Islet precursor cell (in vitro differentiated cells): ENCODE results near the gene GABRR2.
"Not testable (repeated sequence)": the region's sequence is repeated elsewhere in the genome, so short reads cannot be mapped to it uniquely, and the experiment has no call there.

Experiments
- DNase-seq: peaks from one replicate; pipeline ENCODE4 v3.0.0-alpha.2; 2018

The GABRR2 gene

GRCh38 chr6:89323511-89323971, 8.4 kb upstream of the GABRR2 start:
- DNase-seq, result no peak

GRCh38 chr6:89321131-89321970, 6.3 kb upstream of the GABRR2 start:
- no peak for DNase-seq

GRCh38 chr6:89320012-89320559, 5.0 kb upstream of the GABRR2 start:
- DNase-seq, result no peak

GRCh38 chr6:89317067-89317466, 2.0 kb upstream of the GABRR2 start:
- DNase-seq, result no peak

GRCh38 chr6:89314692-89315091, 407 bp downstream of the GABRR2 start:
- DNase-seq, result no peak

GRCh38 chr6:89313006-89313405, 2.1 kb downstream of the GABRR2 start:
- DNase-seq, result no peak

GRCh38 chr6:89311853-89312531, 3.1 kb downstream of the GABRR2 start:
- DNase-seq, result peak; percentile 82

- no peak for DNase-seq
Measured at GRCh38 chr6:89311530-89311852, 3.6 kb downstream of the GABRR2 start.

GRCh38 chr6:89310929-89311328, 4.2 kb downstream of the GABRR2 start:
- peak; percentile 94 for DNase-seq

GRCh38 chr6:89308525-89309395, 6.3 kb downstream of the GABRR2 start:
- no peak for DNase-seq

GRCh38 chr6:89304517-89304916, 10.6 kb downstream of the GABRR2 start:
- not testable (repeated sequence) for DNase-seq

GRCh38 chr6:89302936-89303335, 12.2 kb downstream of the GABRR2 start:
- DNase-seq, result no peak

GRCh38 chr6:89302195-89302770, 12.8 kb downstream of the GABRR2 start:
- DNase-seq, result no peak

- DNase-seq, result no peak
Measured at GRCh38 chr6:89301586-89302194, 13.4 kb downstream of the GABRR2 start.

GRCh38 chr6:89299466-89299850, 15.6 kb downstream of the GABRR2 start:
- DNase-seq, result peak; percentile 52

- DNase-seq, result no peak
Measured at GRCh38 chr6:89298680-89299465, 16.2 kb downstream of the GABRR2 start.

GRCh38 chr6:89297695-89298351, 17.3 kb downstream of the GABRR2 start:
- DNase-seq, result peak; percentile 63

GRCh38 chr6:89295981-89296380, 19.1 kb downstream of the GABRR2 start:
- no peak for DNase-seq

GRCh38 chr6:89295116-89295515, 20.0 kb downstream of the GABRR2 start:
- DNase-seq, result not testable (repeated sequence)

- no peak for DNase-seq
Measured at GRCh38 chr6:89291256-89291819, 23.8 kb downstream of the GABRR2 start.
